ENCODE measurements around the gene STX3.
"Not testable (repeated sequence)": the region's sequence is repeated elsewhere in the genome, so short reads cannot be mapped to it uniquely, and the experiment has no call there.

STX3 gene

GRCh38 chr11:59783632-59784090, 28.5 kb downstream of the STX3 start:
- no peak overlapping the region for H3K4me3 ChIP-seq (ENCODE audit: low read depth, low read length)
- peaks cover 2% of the 10 kb centered on the region for H3K36me3 ChIP-seq (replicated peaks)
- H3K27me3 ChIP-seq (replicated peaks): no peaks in the 10 kb centered on the region
- no peak overlapping the region for H3K27ac ChIP-seq
- TF ChIP-seq CTCF (IDR thresholded peaks at IDR 0.05; ENCODE audit: low read depth, low read length, missing control alignments): no peak
- DNase-seq: no peak
- in situ Hi-C loops (cut with HindIII; ENCODE audit: low pct_ligation_motif_present, low sequenced_read_pairs): no loop called here

- in situ Hi-C loops (cut with HindIII; ENCODE audit: low pct_ligation_motif_present, low sequenced_read_pairs); DNase-seq; H3K27me3 ChIP-seq (replicated peaks); H3K27ac ChIP-seq; H3K36me3 ChIP-seq (replicated peaks); H3K4me3 ChIP-seq (ENCODE audit: low read depth, low read length): not testable (repeated sequence)
Observed at GRCh38 chr11:59784441-59784840, 29.3 kb downstream of the STX3 start.

GRCh38 chr11:59785818-59786217, 30.6 kb downstream of the STX3 start:
- Histone ChIP-seq H3K27me3 (replicated peaks) (no peaks in the 10 kb centered on the region), H3K4me3 (ENCODE audit: low read depth, low read length) (no peak overlapping the region), H3K27ac (no peak overlapping the region), H3K36me3 (replicated peaks) (peaks cover 5% of the 10 kb centered on the region)
- DNase-seq: no peak
- no peak for TF ChIP-seq CTCF (IDR thresholded peaks at IDR 0.05; ENCODE audit: low read depth, low read length, missing control alignments)
- in situ Hi-C loops (cut with HindIII; ENCODE audit: low pct_ligation_motif_present, low sequenced_read_pairs): no loop called here

GRCh38 chr11:59787255-59787588, 32.0 kb downstream of the STX3 start:
- Histone ChIP-seq H3K27me3 (replicated peaks) (no peaks in the 10 kb centered on the region), H3K27ac (peak overlapping the region; percentile 70), H3K4me3 (ENCODE audit: low read depth, low read length) (no peak overlapping the region), H3K36me3 (replicated peaks) (peaks cover 19% of the 10 kb centered on the region)
- no peak for DNase-seq
- in situ Hi-C loops (cut with HindIII; ENCODE audit: low pct_ligation_motif_present, low sequenced_read_pairs): no loop called here
- TF ChIP-seq CTCF (IDR thresholded peaks at IDR 0.05; ENCODE audit: low read depth, low read length, missing control alignments): no peak

GRCh38 chr11:59787816-59788215, 32.6 kb downstream of the STX3 start:
- Histone ChIP-seq H3K27me3 (replicated peaks) (no peaks in the 10 kb centered on the region), H3K36me3 (replicated peaks) (peaks cover 23% of the 10 kb centered on the region), H3K4me3 (ENCODE audit: low read depth, low read length) (no peak overlapping the region), H3K27ac (peak overlapping the region; percentile 70)
- no peak for TF ChIP-seq CTCF (IDR thresholded peaks at IDR 0.05; ENCODE audit: low read depth, low read length, missing control alignments)
- in situ Hi-C loops (cut with HindIII; ENCODE audit: low pct_ligation_motif_present, low sequenced_read_pairs): no loop called here
- DNase-seq: peak; percentile 55

- no peak overlapping the region for H3K4me3 ChIP-seq (ENCODE audit: low read depth, low read length)
- H3K36me3 ChIP-seq (replicated peaks): peaks cover 46% of the 10 kb centered on the region
- no peak for DNase-seq
- no peak overlapping the region for H3K27ac ChIP-seq
- in situ Hi-C loops (cut with HindIII; ENCODE audit: low pct_ligation_motif_present, low sequenced_read_pairs): no loop called here
- TF ChIP-seq CTCF (IDR thresholded peaks at IDR 0.05; ENCODE audit: low read depth, low read length, missing control alignments): no peak
- no peaks in the 10 kb centered on the region for H3K27me3 ChIP-seq (replicated peaks)
Observed at GRCh38 chr11:59791639-59792038, 36.5 kb downstream of the STX3 start.

All from brain microvascular endothelial cell (primary cell).